ENCODE measurements around the gene PPAT.

- TF ChIP-seq CTCF (IDR thresholded peaks at IDR 0.05), result no peak
- no peak for TF ChIP-seq POLR2A (IDR thresholded peaks at IDR 0.05)
These were observed 63.8 kb downstream of the PPAT start for GRCh38 chr4:56371426-56372220.

Data from gastroesophageal sphincter (tissue), 3 donors.